ENCODE data around the gene STAC3.

Gene STAC3

DNA sequence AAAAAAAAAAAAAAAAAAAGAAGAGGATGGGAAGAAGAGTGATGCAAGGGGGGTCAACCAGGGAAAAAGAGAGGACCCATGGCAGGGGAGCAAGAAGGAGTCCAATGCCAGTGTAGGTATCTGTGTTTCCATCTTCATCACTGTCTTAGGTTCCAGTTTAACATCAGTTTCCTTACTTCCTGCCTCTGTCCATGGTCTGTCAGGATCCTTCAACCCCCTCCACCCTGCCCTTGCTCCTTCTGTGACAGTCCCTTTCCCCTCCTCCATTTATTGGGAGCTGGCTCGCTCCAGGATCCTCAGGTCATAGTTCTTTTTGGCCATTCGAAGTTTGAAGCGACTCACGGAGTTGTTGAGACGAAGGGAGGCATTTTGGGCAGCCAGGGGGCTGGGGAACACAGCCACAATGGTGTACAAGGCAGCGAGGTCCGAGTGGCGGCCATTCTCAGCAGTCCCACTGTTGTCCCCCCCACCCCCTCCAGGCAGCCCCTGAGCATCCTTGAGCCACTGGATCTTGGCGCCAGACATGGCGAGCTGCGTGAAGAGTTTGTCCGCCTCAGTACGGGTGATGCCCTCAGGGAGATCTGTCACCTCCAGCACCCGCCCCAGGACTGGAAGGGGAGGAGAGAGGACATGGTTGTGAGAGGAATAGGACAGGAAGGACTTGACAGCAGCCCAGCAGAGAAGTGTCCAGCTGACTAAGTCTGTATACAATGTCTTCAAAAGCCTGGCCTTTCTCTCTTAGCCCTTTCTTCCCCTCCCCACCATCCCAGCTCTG is 3.7 kb upstream of the STAC3 start:
- no peak for DNase-seq

DNA sequence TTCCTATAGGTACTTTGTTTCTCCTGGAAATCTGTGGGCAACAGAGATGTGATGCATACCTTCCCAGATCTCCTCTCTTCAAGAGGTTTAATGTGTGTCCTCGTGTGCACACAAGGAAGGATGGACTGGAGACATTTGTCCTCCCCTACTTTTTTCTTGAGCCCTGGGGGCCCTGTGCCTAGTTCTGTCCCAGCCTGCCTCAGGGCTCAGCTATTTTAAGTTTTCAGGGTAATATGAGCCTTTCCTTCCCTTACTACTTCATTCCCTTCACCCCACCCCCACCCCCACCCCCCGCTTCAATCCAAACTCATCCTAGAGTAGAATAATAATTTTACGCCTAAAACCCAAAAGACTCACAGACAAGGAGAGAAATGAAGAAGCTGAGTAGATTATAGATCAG is 446 bp downstream of the STAC3 start:
- DNase-seq = no peak

DNA sequence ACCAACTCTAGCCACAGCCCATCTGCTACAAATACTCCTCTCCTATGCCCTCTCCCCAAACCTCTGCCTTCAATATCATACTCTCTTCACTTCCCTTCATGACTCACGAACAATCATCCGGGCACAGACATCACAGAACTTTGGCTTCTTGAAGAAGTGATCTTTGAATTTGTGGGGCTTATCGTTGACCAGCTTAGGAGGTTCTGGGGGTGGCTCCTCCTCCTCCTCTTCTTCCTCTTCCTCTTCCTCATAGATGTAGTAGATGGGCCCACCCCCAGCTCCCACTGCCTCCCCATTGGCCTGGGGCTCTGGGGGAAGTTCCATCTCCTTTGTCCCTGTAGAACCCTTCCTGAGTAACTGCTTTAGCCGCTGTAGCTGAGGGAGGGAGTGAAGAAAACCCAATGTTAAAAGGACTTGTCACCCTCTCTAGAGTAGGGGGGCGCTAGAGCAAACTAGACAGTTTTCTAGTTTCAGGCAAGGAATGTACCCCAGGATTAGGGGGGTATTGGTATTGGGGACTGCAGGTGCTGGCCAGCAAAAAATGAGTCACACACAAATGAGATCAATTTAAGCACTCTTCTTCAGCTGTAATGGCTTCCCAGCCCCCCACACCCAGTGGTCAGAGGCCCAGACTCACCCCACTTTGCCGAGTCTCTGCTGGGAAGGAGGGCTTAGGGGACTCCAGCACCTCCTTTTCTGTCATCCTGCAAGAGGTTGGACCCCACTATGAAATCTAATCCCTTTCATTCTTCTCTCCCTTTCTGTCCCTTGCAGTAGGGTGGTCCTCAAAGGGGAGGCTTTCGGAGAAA is 1.8 kb downstream of the STAC3 start:
- no peak for DNase-seq

GRCh38 chr12:57247041-57247440 is 3.9 kb downstream of the STAC3 start:
- DNase-seq = no peak

DNA sequence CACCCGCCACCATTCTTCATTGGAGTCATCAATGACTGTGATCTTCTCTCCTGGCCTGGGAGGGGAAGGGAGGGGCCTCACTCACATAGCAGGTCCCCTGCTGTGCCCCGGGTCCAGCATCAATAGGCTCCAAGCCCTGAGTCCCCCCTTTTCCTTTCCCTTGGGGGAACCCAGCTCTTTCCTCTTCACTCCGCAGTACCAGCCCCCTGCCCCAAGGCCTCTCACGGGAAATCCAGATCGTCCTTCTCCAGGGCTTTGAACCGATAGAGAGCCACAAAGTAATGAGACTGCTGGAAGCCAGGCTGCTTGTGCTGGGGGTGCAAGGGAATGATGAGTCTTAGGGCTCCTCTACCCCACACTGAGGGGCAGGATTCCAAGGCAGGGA is 6.7 kb downstream of the STAC3 start:
- DNase-seq = no peak

GRCh38 chr12:57243521-57244311 is 7.3 kb downstream of the STAC3 start:
- peak; percentile 92 for DNase-seq

DNA sequence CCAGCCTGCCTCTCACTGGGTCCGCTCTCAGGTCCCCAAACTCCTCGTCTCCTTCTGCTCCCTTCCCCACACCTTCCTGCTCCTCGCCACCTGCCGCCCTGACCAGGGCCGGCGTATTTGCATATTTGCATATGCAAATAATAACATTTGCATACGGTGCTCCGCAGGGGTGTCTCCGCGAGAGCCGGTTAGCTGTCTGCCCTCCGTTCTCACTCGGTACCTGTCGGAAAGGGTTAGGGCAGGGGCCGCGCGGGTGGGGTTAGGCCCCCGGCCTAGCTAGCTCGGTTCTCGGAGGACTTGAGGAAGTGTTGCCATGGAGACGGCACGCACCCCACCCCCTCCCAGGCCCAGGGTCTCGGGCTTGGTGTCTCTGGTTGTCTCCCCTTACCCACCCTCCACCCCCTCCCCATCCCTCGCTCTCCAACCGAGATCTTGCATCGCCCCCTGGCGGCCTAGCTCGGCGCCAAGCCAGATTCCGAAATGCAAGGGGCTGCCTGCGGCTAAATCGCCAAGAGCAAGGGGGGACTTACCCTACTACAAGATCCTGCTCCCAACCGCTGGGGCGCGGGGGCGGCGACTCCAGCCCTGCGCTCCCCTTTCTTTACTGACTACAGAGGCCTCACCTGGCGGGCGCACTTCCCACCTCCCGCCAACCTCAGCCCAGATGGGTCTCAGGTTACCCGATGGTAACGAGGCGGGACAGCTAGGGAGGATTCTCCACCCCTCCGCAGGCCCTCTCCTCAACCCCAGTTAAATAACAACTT is 8.1 kb downstream of the STAC3 start:
- peak; percentile 88 for DNase-seq

DNA sequence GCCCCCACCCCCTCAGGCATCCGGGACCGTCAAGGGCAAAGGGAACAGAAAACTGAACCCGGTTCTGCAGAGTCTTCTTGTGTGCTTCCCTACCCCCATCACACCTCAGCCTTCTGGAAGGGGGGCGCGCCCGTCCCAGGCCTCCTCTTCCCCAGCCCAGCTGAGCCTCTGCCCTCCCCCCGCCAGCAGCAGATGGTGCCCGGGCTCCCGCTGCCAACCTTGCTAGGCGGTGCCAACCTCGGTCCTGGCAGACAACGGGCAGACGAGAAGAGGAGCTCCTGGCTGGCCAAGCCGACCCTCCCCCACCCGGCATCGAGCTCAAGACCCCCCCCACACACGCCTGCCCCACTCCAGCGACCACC is 8.7 kb downstream of the STAC3 start:
- DNase-seq = peak; percentile 61

- peak; percentile 62 for DNase-seq
Measured at GRCh38 chr12:57241402-57242310, 9.3 kb downstream of the STAC3 start.

DNA sequence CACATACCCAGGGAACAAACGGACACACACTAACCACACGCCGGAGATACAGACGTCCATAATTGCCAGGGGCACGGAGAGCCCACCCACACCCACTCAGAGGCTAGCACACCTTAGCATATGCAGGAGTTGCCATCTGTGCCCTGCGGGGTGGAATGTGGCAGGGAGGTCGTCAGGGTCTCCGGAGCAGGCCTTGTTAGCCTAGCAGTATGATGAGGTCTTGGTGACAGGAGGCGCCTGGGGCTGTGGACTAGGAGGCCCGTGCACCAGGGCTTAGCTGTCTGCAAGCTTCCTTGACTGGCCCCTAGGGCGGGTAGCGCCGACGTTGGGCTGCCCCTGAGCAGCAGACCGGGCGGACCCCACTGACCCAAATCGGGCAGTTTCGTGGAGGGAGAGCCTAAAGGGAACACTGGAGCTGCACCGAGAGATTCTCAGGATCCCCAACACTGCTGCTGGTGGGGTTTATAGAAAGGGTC is 10.0 kb downstream of the STAC3 start:
- peak; percentile 74 for DNase-seq

DNA sequence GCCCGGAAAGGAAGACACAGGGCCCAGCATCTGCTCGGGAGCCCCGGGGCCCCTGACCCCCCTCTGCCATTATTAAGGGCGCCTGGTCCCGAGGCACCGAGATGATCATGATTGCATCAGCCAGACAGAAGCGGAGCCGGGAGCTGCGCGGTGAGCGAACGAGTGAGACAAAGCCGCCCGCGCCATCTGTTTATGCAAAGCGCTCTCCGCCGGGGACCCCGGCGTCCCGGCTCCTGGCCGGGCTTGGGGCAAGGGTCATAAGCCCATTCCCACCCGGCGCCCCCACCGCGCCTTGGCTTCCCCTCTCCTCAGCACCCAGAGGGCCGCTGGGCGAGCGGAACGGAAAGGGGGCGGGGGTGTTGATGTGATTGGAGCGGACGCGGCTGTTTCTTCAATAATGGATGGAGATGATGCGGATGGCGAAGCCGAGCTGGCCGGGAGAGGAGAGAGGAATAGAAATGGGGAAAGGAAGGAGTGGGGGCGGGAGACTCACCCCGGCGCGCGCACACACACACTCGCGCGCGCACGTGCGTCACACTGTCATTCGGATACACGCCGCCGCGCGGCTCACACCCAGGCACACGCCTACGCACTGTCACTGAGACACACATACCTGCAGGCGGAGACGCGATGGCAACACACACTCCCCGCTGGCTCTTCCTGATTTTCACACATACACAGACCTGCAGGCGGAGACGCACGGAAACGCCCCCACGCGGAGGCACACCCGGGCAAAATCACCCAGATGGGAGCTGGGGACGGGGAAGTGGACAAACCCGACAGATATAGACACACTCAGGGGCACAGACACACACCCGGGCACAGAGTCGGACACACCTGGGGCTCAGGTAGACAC is 10.7 kb downstream of the STAC3 start:
- peak; percentile 87 for DNase-seq

GRCh38 chr12:57239587-57240065 is 11.4 kb downstream of the STAC3 start:
- no peak for DNase-seq

DNA sequence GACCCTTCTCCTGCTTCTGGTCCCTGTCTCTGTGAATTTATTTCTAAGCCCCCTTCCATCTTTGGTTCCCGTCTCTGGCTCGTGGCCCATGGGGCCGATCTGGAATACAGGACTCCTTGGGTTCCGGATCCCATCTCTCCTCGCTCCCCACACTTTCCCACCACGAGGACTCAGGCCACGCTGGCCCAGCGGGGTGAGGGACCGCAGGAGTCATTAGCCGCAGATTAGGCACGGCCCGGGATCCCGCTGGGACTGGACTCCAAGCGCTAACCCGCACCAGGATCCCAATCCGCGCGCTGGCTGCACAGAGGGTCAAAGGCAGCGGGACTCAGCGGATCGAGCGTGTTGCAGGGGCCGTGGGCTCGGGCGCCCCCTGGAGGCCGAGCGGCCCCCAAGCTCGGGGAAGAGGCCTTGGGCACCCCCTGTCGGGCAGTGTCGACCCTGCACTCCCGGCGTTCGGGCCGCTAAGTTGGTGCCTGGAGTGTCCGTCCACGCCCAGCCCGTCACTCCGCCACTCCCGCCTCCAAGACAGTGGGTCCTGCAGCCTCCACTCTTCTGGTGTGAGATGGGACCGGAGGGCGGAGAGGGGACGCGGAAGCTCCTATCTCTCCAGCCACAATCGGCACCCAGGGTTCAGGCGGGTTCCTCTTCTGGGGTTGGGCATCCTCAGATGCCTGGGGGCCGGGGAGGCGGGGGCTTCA is 12.0 kb downstream of the STAC3 start:
- DNase-seq = peak; percentile 98

DNA sequence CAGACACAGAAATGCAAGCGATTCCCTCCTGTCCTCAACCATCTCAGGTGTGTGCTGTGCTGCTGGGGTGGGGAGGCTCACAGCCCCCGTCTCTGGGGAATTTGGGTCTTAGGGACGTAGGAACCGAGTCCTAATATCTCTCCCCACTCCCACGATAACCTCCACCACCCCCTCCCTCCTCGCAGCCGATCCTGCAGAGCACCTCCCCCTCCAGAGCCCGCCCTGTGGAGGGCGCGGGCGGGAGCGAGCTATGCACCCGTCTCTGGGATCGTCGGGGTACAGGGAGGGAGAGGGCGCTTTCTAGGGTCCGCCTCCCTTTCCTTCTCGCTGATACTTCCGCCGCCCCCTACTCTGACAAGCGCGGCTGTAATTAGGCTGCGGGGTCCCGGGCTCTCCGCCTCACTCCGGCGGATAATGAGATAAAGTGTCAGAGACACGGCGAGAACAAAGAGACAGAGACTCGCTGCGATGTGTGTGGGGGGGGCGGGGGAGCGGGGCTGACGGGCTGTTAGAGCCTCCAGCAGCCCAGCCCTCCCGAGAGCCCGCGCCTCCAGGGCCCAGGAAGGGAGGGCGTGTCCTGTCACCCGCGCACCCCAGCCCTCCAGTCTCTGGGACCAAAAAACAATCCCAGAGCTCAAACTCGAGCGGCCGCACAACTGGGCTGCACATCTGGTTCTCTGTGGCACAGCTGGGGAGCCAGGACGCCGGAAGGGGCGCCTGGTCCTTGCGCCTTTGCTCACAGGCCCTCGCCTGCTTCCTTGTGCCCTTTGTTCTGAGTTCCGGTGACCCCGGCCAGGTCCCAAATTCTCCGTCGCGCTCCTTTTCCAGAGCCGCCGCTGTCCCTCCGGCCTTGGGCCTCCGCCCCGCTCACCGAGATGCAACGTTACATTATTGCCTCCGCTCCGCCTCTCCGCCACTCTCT is 12.8 kb downstream of the STAC3 start:
- DNase-seq = peak; percentile 75

GRCh38 chr12:57237596-57237931 is 13.4 kb downstream of the STAC3 start:
- peak; percentile 68 for DNase-seq

DNA sequence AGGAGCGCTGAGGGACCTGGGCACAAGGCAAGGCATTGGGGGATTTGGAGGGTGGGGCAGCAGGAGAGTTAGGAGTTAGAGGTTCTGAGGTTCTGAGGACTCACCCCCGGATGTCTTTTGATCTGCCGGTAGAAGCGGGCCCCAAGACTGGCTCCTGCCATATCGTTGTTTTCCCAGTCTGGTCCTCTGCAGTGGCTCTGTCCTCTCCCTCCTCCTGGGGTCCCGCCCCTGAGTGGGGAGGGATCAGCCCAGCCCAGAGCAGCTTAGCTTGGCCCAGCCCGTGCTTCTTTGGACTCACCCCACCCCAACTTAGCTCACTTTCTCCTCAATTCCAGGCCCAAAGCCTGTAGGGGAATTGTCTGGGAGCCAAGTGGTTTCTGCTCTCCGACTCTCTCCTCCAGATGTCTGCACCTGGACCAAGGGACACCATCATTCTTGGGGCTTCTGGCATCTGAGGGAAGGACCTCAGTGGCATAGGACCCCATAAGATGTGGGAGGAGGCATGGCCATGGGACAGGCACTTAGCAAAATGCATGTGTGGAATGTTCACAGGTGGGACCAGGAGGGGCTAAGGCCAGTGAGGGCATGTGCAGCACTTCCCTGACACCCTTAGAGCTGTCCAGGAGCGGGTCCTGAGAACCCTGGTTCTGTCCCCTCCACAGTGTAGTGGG is 13.9 kb downstream of the STAC3 start:
- DNase-seq = peak; percentile 72

GRCh38 chr12:57236201-57236924 is 14.6 kb downstream of the STAC3 start:
- peak; percentile 76 for DNase-seq
